GM21526 (cell line): ENCODE data around the gene COPZ1.

ENCODE experiments used
- ATAC-seq: cut with Tn5 transposase; IDR thresholded peaks from one replicate; pipeline ENCODE4 v1.9.1; 2021; ENCODE audit warnings: moderate library complexity; ENCODE audit not compliant: unreplicated experiment, low FRiP score

The COPZ1 gene

DNA sequence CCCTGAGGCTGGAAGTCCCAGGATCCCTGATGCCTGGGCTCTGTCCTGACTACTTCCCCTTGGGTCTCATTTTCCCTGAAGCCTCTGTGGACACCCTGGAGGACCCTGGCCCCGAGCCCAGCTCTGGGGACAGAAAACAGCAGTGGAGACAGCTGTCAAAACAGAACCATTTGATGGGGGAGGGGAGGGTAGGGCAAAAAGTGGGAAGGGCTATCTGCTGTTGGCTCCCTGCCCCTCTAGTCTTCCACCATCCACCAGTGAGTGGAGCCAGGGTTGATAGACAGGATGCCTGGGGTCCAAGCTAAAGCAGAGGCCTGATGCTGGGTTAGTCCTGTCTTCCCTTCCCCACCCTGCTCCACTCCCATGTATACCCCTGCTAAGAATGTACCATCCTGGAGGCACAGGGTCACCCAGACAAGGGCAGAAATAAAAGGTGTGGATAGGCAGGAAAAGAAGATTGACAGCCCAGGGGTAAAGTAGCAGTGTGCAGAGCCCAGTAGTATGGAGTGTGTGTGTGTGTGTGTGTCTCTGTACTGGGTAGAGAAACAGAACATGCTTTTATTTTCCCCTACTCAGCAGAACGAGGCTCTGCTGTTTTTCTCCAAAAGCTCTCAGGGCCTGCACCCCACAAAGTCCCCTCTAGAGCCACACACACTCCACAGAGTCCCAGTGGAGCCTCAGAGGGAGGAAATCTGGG is 49.8 kb downstream of the COPZ1 start:
- ATAC-seq: no peak

- ATAC-seq: no peak
These were observed 50.3 kb downstream of the COPZ1 start for GRCh38 chr12:54375259-54375579.

GRCh38 chr12:54376596-54376995 is 51.7 kb downstream of the COPZ1 start:
- ATAC-seq: no peak

DNA sequence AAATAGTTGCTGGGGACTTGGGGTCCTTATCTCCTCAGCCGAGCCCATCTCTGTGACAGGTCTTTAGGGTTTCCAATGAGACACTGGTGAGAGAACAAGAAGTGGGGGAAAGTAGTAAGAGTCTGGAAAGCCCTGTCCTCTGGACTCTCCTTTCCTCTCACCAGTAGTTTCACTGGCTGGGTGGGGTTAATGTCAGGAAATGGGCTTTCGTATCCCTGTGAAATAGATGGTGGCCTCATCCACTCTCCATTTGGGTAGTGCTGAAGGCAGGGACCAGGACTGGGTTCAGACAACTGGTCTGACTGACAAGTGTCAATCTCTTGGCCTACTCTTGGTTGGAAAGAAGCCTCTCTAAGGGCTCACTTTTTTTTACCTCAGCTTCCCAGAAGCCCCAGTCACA is 52.1 kb downstream of the COPZ1 start:
- no peak for ATAC-seq

- ATAC-seq: no peak
These were observed 53.0 kb downstream of the COPZ1 start for GRCh38 chr12:54377797-54378515.

DNA sequence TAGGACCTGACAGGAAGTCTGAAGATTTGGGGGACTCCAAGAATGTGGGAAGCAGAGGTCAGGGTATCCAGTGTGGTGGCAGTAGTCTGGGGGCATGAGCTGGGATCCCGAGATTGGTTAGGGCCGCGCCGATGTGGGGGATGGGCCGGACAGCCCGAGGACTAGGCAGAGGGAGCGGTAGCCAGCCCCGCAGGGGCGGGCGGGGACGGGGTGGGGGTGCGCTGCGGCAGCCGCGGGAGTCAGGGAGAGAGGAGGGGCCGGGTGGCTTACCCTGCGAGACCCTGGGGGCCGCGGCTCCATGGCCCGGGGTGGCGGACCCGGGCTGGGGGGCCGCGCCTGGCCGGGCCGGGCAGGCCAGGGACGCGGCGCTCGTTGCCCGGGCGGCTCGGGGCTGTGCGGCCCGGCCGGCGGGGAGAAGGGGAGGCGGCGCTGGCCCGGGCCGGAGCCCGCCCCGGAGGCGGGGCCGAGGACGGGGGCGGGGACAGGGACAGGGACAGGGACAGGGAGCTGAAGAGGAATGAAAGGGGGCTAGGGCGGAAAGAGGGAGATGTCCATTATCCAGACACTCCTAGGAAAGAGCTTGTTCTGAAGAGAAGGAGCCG is 54.0 kb downstream of the COPZ1 start:
- ATAC-seq: no peak

- peak; percentile 78 for ATAC-seq
These were observed 54.7 kb downstream of the COPZ1 start for GRCh38 chr12:54379398-54380201.

GRCh38 chr12:54381136-54381535 is 56.2 kb downstream of the COPZ1 start:
- no peak for ATAC-seq

DNA sequence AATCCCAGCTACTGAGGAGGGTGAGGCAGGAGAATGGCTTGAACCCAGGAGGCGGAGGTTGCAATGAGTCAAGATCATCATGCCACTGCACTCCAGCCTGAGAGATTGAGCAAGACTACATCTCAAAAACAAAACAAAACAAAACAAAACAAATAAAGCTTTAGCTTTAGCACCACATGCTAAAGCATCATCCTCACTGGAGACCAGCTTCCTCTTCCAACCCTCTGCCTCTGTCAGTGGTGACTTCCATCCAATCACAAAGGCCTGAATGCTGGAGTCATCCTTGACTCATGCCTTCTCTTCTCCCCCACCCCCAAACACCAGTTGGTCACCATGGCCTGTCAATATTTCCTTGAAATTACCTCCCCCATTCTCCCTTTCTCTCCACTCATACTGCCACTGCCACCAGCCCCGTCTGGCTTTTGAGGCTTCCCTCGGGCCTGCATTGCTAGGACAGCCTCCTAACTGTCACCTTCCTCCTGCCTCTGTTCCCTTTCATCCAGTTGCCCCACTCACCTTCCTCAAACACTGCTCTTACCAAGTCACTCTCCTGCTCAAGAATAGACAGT is 58.2 kb downstream of the COPZ1 start:
- ATAC-seq: no peak

- ATAC-seq: no peak
These were observed 59.7 kb downstream of the COPZ1 start, which contains the start of gene ZNF385A for GRCh38 chr12:54384591-54385041. Gene ZNF385A (minus strand): TSS chr12:54384733. CDS start chr12:54384514, 219 bp downstream.

- ATAC-seq: no peak
These were observed 60.5 kb downstream of the COPZ1 start for GRCh38 chr12:54385251-54385914.

DNA sequence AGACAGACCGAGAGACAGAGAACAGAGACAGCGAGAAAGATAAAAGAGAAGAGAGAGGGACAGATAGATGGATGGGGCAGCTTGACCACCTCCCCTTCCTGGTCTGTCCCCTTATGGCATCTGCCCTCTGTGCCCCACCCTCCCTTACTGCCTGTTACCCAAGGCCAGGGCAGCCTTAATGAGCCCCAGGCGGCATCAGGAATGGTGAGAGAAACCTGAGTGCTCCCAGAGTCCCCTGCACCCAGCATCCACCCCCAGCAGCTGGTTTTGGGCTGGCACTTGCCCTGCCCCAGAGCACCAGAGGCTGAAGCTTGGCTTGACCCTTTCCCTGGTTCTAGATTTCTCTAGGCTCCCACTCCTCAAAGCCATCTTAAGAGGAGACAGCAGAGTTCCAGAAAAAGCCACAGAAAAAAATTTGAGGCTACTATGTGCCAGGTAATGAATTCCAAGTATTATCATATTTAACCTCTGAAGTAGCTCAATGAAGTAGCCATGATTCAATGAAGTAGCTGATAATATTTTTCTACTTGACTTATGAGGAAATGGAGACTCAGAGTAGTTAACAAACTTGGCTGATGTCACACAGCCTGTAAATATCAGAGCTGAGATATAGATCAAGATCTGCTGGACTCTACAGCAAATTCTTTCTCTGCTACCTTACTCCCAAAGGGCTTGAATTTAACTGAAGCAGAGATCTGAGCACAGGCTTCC is 61.6 kb downstream of the COPZ1 start:
- ATAC-seq: no peak

- ATAC-seq: no peak
These were observed 62.2 kb downstream of the COPZ1 start for GRCh38 chr12:54387114-54387467.

DNA sequence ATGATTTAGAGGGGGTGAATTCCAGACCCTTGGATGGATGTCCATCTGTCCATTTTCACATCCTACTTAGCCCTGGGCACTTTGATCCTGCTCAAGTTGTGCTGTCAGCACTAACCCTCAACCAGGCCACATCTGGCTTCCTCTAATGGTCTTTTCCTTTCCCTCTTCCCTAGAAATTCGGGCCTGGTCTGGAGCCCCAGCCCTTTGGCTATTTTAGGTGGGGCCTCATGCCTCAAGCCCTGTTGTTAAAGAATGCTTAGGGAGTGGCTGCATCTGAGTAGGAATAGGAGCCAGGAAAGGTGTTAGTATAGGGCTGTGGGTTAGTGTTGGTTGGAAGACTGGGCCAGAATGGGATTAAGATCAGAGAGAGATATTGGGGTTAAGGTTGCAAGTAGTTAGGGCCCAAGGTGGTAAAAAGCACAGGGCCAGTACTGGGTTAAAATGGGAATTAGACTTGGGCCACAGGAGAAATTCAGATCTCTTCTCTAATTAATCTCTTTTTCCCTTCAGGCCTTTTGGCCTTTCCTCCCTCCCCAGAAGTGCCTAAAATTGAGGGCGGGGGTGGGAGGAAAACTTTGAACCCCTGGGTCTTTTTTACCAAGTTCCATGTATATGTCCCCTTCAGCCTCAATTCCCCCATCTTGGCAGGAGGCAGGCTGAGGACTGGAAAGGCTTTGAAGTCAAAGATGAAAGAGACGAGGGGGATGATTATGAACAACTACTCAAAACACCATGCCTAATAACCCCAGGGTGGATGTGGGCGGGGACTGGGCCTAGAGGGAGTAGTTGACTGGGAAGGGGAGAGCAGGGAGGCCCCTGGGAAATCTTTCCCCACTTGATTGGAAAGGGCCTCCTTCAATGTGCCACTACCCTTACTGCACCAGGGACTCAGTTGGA is 63.6 kb downstream of the COPZ1 start:
- ATAC-seq: no peak

- ATAC-seq: no peak
These were observed 64.2 kb downstream of the COPZ1 start for GRCh38 chr12:54389134-54389508.

- ATAC-seq: no peak
These were observed 64.8 kb downstream of the COPZ1 start for GRCh38 chr12:54389607-54390175.

DNA sequence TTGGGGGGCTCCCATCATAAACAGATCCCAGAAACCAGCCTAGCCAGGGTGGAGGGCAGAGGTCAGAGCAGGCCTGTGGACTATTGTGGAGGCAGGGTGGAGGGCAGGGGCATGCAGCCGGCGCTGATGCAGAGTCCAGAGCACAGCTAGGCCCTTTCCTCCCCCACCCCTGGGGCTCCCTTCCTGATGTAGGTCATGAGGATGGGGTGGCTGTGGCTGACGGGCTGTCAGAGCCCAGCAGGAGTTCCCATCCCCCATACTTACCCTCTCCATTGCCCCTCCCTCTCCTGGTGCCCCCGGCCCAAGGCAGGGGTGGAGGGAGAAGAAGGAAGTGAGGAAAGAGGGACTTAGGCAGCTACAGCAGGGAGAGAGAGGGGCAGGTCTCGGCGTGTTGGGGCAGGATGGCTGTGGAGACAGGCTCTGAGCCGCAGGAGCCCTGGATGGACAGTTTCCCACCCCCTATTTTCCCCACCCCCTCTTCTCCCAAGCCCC is 65.3 kb downstream of the COPZ1 start:
- ATAC-seq: no peak
